ENCODE data around the gene CREB1.
"Not testable (repeated sequence)": the region's sequence is repeated elsewhere in the genome, so short reads cannot be mapped to it uniquely, and the experiment has no call there.

- not testable (repeated sequence) for TF ChIP-seq CTCF (conservative IDR thresholded peaks at IDR 0.05; ENCODE audit: low read depth, low read length); EZH2 (IDR thresholded peaks at IDR 0.05; ENCODE audit: low read length, unreplicated experiment)
Measured at GRCh38 chr2:207639288-207639687, 109.5 kb downstream of the CREB1 start.

Measured in PC-3 (cell line).